HG02885 (cell line): ENCODE results near the gene NSMCE1.

ENCODE experiments used
- ATAC-seq: cut with Tn5 transposase; IDR thresholded peaks from one replicate; pipeline ENCODE4 v1.9.1; 2021; ENCODE audit warnings: mild to moderate bottlenecking; ENCODE audit not compliant: unreplicated experiment, poor library complexity

NSMCE1 gene

DNA sequence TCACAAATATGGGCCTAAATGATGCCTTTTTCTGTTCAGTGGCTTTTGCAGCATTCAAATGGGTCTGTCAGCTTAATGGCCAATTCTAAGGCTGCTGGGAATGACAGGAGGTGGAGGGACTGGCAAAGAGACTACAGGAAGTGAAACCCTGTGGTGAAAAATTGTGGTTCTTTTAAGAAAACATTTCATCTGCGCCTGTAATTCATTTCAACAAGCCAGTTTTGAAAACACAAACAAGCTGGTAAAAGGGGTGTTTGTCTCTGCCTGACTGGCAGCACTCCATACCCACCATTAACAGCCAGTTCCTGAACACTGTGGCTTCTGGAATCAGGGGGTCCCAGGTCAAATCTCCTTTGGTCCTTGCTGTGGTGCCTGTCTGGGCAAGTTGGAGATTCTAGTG is 68.8 kb downstream of the NSMCE1 start:
- ATAC-seq = peak; percentile 32

DNA sequence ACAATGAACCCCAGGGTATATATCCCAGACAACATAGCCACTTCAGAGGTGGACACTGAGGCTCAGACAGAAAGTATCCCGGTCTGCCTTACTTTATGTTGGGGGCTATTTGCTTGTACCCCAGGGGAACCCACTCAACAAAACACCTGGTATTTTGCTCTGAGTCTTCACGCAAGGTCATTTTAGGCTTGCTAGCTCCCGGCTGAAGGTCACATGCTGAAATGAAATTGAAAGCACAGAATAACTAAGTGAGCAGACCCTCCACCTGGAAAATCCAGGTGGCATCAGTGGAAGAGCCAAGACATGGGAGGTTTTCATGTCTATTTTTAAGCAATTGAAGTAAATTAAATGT is 69.4 kb downstream of the NSMCE1 start:
- no peak for ATAC-seq

DNA sequence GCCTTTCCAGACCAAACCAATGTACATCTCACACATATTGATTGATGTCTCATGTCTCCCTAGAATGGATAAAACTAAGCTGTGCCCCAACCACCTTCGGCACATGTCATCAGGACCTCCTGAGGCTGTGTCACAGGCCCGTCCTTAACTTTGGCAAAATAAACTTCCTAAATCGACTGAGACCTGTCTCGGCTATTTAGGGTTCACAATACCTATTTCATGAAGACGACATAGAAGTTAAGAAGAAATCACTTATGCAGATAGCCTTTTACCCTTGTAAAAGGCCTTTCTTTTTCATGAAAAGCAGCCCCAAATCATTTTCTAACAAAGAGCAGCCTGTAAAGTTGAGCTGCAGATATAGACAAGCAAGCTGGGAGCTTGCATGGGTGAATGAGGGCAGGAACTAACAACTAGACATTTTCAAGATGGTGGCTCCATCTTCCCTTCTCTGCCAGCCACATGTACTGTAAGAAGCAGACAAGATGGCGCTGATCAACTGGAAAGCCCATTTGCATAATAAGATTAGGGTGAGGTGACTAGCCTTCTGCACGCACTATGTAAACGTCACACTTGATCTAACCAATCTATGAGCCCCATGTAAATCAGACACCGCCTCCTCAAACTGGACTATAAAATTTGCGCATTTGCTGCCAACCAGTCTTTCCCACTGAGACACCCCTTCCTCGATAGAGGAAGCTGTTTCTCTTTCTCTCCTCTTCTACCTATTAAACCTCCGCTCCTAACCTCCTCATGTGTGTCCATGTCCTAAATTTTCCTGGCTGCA is 69.9 kb downstream of the NSMCE1 start:
- no peak for ATAC-seq

DNA sequence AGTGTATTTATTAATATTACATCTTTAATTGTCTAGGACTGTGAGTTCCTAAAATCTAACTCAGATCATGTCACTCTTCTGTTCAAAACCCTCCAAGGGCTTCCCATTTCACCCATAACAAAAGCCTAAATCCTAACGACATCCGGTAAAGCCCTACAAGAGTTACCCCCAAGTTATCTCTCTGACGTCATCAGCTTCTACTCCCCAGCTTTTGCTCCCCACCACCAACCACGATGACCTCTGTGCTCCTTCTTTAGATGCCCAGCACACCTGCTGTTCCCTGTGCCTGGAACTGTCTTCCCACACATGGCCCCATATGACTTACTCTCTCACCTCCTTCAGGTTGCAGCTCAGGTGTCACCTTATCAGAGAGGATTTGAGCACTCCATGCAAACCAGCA is 71.6 kb downstream of the NSMCE1 start:
- ATAC-seq = no peak

DNA sequence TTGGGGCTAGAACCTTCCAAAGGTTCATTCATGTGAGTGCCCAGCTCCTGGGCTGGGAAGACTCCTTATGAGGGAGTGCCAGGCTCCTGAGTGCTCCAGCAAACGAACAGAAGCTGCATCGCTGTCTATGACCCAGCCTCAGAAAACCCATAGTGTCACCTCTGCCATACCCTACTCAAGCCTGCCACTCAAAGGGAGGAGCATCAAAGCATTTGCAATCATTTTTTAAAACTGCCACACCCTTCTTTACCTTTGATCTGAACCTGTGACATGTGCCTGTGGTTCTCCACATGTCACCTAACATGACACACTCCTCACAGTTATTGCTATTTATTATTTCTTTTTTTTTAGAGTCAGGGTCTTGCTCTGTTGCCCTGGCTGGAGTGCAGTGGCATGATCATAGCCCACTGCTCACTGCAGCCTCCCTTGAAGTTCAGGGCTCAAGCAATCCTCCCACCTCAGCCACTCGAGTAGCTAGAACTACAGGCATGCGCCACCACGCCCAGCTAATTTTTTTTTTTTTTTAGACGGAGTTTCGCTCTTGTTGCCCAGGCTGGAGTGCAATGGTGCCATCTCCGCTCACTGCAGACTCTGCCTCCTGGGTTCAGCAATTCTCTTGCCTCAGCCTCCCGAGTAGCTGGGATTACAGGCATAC is 72.5 kb downstream of the NSMCE1 start:
- ATAC-seq = no peak

DNA sequence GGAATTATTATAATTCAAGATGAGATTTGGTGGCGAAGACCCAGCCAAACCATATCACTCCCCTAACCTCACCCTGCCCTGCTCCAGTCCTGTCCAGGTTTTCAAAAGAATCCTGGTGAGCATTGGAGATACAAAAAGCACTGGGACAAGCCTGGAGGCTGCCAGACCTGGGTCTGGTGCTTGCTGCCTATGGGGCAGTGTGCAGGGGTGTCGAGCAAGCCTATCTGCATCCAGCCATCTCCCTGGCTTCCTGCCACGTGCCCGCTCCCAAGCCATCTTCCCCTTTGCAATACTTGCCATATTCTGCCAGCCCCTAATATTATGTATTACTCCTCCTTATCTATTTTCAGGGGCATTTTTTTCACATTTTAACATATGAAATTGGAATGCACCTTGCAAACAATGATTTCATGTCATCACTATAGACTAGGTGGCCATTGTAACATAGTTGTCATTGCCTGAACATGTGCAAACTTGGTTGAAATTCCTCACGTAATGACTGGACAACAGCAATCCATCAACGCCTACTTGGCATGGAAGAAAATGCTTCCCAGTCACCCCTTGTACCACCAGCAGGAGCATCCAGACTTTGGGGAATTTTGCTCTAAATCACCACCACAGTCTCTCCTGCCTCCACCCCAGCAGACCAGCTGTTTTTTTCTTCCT is 73.4 kb downstream of the NSMCE1 start:
- no peak for ATAC-seq

DNA sequence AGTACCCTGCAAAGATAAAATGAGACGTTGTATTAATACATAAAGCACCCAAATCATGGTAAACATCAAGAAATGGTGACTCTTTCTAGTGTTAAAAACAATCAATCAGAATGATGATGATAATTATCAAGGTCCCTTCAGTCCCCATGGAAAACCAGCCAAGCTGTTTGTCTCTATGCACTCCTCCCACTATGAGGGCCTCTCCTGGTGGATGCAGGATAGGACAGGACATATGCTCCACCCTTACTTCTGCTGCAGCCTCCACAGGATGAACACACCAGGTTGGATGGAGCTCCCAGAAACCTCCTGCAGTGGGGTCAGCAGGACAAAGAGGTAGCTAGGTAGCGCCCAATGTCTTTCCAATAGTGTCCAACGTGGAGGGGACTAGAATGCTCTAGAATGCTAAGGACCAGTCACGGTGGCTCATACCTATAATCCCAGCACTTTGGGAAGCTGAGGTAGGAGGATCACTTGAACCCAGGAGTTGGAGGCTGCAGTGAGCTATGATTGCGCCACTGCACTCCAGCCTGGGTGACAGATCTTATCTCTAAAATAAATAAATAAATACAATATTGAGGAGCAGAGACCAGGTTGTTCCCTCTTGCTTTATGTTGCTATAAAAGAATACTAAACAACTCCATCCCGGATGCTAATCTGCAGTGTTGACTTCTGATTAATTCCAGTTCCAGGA is 75.1 kb downstream of the NSMCE1 start:
- ATAC-seq = no peak

DNA sequence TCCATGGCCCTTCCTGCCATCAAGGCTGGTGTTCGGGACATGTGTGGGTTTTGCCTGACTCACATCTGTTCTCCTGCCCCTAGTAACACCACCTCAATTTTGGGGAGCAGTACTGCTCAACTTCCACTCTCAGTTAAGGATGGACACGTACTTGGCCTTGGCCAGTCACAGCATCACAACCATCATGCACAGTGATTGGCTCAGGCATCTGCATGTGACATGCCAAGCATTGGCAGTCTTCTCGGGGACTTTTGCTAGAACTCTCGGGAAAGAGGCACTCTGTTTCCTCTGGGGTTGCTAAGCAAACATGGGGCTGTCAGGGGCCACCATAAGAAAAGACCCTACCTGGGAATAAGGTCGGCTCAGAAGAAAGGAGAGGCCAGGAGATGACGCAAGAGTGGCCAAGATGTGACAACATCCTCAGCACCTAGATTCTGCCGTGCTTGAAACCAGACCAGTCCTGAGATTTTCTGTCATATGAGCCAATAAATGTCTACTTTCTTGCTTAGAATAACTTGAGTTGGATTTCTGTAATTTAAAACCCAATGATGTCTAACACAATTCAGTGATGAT is 77.1 kb downstream of the NSMCE1 start:
- ATAC-seq = no peak

DNA sequence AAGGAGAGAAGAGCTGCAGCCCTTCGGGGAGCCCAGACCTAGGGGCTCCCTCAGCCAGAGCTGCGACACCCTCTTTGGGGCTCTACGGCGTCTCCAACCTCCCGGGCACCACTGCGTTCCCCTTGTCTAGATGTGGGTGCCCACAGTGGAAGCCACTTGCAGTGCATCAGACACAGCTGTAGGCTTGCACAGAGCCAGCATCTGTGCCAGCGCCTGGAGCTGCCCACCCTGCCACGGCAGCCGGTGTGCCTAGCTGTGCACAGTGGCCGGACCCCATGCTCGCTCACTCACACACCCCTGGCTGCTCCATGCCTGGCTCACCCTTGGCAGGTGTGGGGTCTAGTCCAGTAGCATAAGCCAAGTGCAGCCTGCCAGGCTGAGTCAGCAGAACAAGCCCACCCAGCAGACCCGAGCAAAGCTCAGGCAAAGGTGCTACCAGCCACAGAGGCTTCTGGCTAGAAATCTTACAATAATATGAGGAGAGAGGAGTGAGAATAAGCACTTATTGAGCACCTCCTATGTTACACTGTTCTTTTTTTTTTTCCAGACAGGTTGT is 78.2 kb downstream of the NSMCE1 start:
- no peak for ATAC-seq

DNA sequence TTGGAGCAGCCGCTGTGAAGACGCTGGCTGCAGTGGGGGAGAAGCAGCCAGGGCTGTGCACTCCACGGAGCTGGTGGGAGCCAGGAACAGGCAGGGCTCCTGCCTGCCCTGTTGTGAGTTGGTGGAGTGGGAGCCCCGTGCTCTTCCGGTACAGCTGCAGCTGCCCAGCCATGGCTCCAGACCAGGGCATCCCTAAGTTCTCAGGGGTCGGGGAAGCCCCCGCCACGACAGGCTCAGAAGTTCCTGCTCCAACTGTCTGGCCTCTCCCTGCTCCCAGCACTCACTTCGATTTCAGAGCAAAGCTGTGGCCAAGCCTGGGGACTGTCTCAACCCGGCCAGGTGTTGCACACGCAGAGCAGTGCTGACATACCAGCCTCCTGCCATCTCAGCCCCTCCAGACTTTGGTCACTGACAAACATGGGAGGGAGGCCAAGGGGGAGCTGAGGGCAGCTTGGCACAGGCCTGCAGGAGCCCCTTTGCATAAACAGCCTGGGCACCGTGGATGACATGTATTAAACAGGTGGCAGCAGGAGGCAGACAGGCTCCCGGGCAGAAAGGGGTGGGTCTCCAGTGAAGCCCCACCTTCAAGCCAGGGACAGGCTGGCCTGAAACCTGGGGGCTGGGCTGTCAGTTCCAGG is 79.1 kb downstream of the NSMCE1 start:
- no peak for ATAC-seq

DNA sequence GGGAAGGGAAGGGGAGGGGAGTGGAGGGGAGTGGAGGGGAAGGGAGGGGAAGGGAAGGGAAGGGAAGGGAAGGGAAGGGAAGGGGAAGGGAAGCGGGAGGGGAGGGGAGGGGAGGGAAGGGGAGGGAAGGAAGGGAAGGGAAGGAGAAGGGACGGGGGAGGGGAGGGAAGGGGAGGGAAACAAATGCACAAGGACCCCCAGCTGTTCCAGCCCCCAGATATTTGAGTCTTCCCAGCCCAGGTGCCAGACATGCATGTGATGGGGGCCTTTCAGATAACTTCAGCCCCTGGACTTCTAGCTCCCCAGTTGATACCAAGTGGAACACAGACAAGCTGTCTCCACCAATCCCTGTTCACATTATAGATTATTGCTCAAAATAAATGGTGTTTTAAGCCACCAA is 79.9 kb downstream of the NSMCE1 start:
- no peak for ATAC-seq

DNA sequence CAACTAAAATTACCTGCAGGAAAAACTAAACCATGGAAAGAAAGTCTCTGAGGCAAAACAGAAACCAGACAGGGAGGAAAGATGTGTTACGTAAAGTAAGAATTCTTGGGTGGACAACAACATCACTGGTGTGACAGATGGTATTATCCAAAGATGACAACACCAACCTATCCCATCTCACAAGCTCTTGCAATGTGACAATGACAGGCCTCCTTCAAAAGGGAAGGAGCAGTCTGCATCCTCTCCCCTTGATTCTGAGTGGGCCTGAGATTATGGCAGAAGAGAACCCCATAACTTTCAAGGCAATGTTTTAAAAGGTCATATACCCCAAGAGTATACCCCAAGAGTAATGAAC is 82.8 kb downstream of the NSMCE1 start:
- no peak for ATAC-seq

DNA sequence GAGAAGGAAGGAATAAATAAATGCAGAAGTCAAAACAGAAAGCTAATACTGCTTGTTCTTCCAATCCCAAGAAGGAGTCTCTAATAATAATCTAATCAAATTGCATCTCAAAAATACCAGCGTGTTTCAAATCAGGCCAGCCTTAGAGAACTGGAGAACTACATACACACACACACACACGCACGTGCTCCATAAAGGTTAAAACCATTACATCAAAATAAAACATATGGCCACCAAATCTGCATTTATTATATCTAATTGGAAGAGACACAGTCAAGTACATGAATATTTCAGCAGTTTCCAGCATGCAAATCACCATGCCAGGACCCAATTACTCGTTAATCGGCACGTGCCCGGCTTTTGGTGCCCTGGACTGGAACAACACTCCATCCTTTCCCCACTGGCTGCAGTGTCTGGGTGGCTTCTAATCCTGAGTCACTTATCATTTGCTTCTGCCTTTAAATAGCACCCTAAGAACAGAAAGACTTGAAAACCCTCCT is 85.6 kb downstream of the NSMCE1 start:
- no peak for ATAC-seq

DNA sequence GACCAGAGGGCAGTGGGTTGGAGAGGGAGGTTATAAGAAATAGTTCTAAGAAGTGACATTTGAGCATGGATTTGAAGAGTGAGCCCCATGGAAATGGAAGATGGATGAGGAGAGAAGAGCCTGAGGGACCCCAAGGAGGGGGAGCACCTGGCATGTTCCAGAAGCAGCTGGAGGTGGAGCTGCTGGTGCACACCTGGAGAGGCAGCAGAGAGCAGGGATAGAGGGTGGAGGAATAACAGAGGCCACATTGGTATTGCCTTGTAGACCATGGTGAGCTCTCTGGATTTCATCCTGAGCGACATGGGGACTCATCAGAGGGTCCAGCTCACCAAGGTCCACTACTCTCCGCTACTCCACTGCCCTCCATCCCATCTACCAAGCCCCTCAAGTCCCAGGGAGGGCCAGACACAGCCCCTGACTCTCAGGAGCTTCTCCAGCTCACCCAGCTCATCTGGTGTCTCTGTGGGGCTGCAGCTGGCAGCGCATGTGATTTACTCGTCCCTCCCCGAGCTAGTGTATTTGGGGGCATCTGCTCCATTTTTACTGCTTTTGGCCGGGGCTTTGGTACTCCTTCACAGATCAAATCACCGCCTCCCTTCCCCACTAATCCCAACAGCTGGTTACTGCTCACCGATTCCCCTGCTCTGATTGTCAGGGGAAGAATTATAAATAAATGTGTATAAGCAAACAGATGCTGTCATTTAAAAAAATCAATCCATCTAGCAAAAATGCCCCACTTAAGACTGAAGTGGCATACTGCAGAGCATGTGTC is 87.4 kb downstream of the NSMCE1 start:
- ATAC-seq = no peak

DNA sequence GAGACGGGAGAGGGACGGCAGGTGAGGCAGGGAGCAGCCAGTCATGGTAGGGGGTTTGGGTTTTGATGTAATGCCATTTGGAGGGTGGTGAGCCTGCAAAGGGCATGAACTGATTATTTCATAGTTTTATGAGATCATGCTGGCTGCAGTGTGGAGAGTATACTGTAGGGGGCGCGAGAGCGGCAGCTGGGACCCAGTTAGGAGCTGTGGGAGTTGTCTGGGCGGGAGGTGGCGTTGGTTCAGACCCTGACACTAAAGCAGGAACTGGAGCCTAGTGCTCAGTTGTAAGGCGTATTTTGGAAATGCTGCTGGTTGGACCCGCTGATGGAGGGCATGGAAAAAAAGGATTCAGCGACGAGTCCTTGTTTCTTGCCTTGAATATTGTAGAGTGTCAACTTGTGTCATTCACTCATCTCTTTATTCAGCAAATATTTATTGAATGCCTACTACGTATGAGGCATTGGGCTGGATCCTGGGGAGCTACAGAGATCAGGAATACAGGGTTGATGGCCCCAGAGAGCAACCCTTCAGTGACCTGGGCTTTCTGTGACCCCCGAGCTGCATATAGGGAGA is 89.0 kb downstream of the NSMCE1 start:
- ATAC-seq = peak; percentile 83

DNA sequence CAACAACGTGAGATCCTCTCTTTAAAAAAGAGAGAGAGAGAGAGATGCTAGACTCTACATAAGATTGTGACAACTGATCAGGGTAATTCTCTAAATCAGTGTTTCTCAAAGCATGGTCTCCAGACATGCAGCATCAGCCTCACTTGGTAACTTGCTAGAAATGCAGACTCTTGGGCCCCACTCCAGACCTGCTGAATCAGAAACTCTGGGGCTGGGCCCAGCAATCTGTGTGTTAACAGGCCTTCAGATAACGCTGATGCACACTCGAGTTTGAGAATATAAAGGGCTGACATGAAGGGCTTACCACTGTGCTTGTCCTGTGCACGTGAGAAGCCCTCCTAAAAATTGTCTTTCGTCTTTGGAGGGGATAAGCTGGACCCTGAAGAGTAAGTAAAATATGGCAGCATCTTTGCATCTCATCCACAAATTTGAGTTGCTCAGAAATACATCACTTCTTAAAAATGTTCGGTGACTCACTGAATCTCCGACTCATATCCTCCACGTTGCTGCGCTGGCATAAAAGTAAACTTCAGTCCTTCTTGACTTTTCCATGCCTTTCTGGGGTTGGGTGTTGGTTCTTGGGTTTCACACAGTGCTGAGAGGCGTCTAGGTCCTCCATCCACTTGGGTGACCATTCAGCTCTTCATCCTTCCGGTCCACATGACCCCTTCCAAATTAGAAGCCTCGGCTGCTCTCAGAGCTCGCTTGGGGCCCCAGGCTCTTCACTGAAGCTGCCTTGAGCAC is 91.4 kb downstream of the NSMCE1 start:
- ATAC-seq = no peak

DNA sequence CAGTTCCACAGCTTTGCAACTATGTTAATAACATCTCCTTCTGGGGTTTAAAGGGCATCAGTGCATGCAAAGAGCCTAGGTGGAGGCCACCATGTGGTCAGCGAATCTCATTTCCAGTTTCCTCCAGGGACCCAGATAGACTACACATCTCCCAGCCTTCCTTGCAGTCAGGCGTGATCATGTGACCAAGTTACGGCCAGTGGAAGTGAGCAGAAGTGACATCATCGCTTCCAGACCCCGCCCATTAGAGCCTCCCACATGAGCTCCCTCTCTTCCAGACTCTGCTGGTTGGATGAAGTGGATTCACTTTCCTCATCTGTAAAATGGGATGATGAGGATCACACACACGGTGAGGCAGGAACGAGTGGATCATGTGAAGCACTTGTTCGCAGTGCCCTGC is 92.7 kb downstream of the NSMCE1 start:
- ATAC-seq = no peak
